OCI-LY1 (cell line): ENCODE measurements around the gene CAVIN1.

ENCODE experiments used
- EZH2 ChIP-seq: fragments of 200-600 bp; sonication (generic), shearing (Covaris generic); IDR thresholded peaks from 2 replicates; pipeline ENCODE4 v1.8.0; 2017; ENCODE audit warnings: borderline replicate concordance, mixed run types, mild to moderate bottlenecking, antibody characterized with exemption, low read length, moderate library complexity, mixed read lengths
- TF ChIP-seq, protein P1 (sequence below): fragments of 200-600 bp; sonication (generic), shearing (Covaris generic); IDR thresholded peaks from 2 replicates; pipeline ENCODE4 v1.5.1; 2017; ENCODE audit warnings: mild to moderate bottlenecking, antibody characterized with exemption, low read length, moderate library complexity, mixed read lengths

DNA sequence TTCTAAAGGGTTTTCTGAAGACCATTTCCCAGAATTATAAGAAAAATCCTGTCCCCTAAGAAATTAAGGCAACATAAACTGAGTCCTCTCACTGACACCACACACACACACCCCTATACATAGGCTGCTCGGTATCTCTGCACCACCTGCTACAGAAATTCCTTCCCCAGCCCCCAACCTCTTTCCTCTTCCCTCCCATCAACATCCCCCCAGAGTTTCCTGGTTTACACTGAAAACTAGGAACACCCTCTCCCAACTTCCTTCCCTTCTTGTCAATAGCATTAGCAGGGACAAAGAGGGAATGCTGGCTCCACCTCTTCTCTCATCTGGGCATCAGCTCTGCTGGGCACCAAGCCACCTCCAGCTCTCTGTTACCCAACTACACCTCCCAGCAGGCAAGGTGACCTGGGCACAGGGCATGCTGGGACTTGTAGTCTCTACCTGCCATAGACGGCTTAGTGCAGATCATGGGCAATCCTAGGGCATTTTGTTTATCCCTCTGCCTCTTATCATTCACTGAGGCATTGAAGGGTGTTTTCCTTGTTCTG is 15.7 kb downstream of the CAVIN1 start:
- TF ChIP-seq, protein P1, sequence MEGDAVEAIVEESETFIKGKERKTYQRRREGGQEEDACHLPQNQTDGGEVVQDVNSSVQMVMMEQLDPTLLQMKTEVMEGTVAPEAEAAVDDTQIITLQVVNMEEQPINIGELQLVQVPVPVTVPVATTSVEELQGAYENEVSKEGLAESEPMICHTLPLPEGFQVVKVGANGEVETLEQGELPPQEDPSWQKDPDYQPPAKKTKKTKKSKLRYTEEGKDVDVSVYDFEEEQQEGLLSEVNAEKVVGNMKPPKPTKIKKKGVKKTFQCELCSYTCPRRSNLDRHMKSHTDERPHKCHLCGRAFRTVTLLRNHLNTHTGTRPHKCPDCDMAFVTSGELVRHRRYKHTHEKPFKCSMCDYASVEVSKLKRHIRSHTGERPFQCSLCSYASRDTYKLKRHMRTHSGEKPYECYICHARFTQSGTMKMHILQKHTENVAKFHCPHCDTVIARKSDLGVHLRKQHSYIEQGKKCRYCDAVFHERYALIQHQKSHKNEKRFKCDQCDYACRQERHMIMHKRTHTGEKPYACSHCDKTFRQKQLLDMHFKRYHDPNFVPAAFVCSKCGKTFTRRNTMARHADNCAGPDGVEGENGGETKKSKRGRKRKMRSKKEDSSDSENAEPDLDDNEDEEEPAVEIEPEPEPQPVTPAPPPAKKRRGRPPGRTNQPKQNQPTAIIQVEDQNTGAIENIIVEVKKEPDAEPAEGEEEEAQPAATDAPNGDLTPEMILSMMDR, result no peak
- no peak for TF ChIP-seq EZH2
